GM12878 (cell line): ENCODE results near the gene UBE2E3. TPM values are rescaled to one million over a fixed set of nuclear protein-coding genes. Genes with fewer than 3 reads are reported as not detected.

Source experiments
- ATAC-seq: fragments of 200-7000 bp; cut with Tn5 transposase; 3 replicates; pipeline ENCODE4 v1.9.1; 2020; ENCODE audit warnings: mild to moderate bottlenecking, moderate library complexity
- BruUV-seq: library from RNA; stranded (reverse); fragments of 400-500 nt; replicated peaks from 2 replicates; lab custom pipeline; 2021; lab: Mats Ljungman, UMichigan
- CTCF ChIA-PET: fragments of 300-600 bp; sonication (Branson Sonifier 250); formaldehyde crosslinking; extraction: SDS; loops from one replicate; lab custom pipeline; 2021; ENCODE audit warnings: inconsistent platforms; lab: Yijun Ruan, JAX
- POLR2A ChIA-PET: fragments of 350-600 bp; formaldehyde crosslinking; extraction: SDS; loops from one replicate; lab custom pipeline; 2021; ENCODE audit warnings: inconsistent platforms; lab: Charles Lee
- RAD21 ChIA-PET: fragments of 300-600 bp; sonication (Branson Sonifier 250); formaldehyde crosslinking; loops from one replicate; lab custom pipeline; 2023; ENCODE audit warnings: antibody characterized with exemption; ENCODE audit not compliant: unreplicated experiment; lab: Charles Lee
- SMC1A ChIA-PET: fragments of 300-600 bp; sonication (Branson Sonifier 250); formaldehyde crosslinking; loops from one replicate; lab custom pipeline; 2023; ENCODE audit not compliant: unreplicated experiment, uncharacterized antibody; lab: Charles Lee
- DNase-seq: peaks from one replicate; pipeline ENCODE4 v3.0.0-alpha.2; 2011; ENCODE audit warnings: low read depth, low spot score
- FAIRE-seq: peaks from 3 replicates; lab custom pipeline; 2011; peaks lifted over from hg19 to GRCh38; lab: Jason Lieb, UNC
- H2AFZ ChIP-seq: 2 replicates; pipeline ENCODE4 v1.6.0; 2011; ENCODE audit warnings: low read depth, low read length, control low read depth; ENCODE audit not compliant: control insufficient read depth
- H3K27ac ChIP-seq: 2 replicates; pipeline ENCODE4 v1.5.1; 2011; ENCODE audit warnings: control low read depth; ENCODE audit not compliant: control insufficient read depth, insufficient read depth
- H3K27me3 ChIP-seq, 2 experiments: replicated peaks in 1 of 2; 2 replicates each; pipeline versions ENCODE4 v1.6.0 to v1.6.1; 2011; ENCODE audit warnings: low read length in 1 of 2; ENCODE audit not compliant: control insufficient read depth in 2 of 2, insufficient read depth in 2 of 2
- H3K36me3 ChIP-seq, 2 experiments: 2 replicates each; pipeline ENCODE4 v1.5.1; 2011; ENCODE audit warnings: low read length in 1 of 2; ENCODE audit not compliant: control insufficient read depth in 2 of 2, insufficient read depth in 2 of 2
- H3K4me1 ChIP-seq: 2 replicates; pipeline ENCODE4 v1.6.1; 2011; ENCODE audit warnings: mild to moderate bottlenecking, low read length, moderate library complexity, mixed read lengths; ENCODE audit not compliant: control insufficient read depth, insufficient read depth
- H3K4me2 ChIP-seq: 2 replicates; pipeline ENCODE4 v1.6.0; 2011; ENCODE audit warnings: control low read depth; ENCODE audit not compliant: control insufficient read depth, insufficient read depth
- H3K4me3 ChIP-seq: fragments of 200-600 bp; sonication (generic); 2 replicates; pipeline ENCODE4 v1.5.1; 2016
- H3K79me2 ChIP-seq: 2 replicates; pipeline ENCODE4 v1.6.0; 2011; ENCODE audit warnings: low read length; ENCODE audit not compliant: control insufficient read depth, insufficient read depth
- H3K9ac ChIP-seq: 2 replicates; pipeline ENCODE4 v1.8.0; 2011; ENCODE audit warnings: low read length, control low read depth, mixed read lengths; ENCODE audit not compliant: control insufficient read depth, insufficient read depth
- H3K9me3 ChIP-seq: replicated peaks from 3 replicates; pipeline ENCODE4 v1.5.1; 2011; ENCODE audit warnings: mild to moderate bottlenecking, low read length; ENCODE audit not compliant: control insufficient read depth, insufficient read depth
- H4K20me1 ChIP-seq: 2 replicates; pipeline ENCODE4 v1.6.0; 2011; ENCODE audit not compliant: control insufficient read depth, insufficient read depth
- ATF7 ChIP-seq: fragments of 450-650 bp; IDR thresholded peaks from 2 replicates; pipeline ENCODE4 v1.6.1; 2016; ENCODE audit warnings: low read depth, mild to moderate bottlenecking
- BACH1 ChIP-seq: fragments of 450-650 bp; IDR thresholded peaks from 2 replicates; pipeline ENCODE4 v1.6.1; 2017; ENCODE audit warnings: mild to moderate bottlenecking, borderline replicate concordance
- CBX5 ChIP-seq: sonication (generic); IDR thresholded peaks from 2 replicates; pipeline ENCODE4 v1.6.1; 2016; ENCODE audit warnings: low read depth, moderate library complexity, mild to moderate bottlenecking, inconsistent platforms
- EP300 ChIP-seq, 2 experiments: fragments of 150-350 bp in 1 of 2; IDR thresholded peaks; 2 replicates each; pipeline ENCODE4 v1.6.1; 2011 to 2012; ENCODE audit warnings: low read depth in 2 of 2, low read length in 2 of 2, borderline replicate concordance in 1 of 2, improper control_type of control experiment in 1 of 2, inconsistent platforms in 1 of 2; ENCODE audit not compliant: control insufficient read depth in 1 of 2
- LARP7 ChIP-seq: fragments of 450-650 bp; IDR thresholded peaks from 2 replicates; pipeline ENCODE4 v1.6.1; 2017; ENCODE audit warnings: mild to moderate bottlenecking
- NR2F1 ChIP-seq: fragments of 450-650 bp; conservative IDR thresholded peaks from 2 replicates; pipeline ENCODE4 v1.6.1; 2017; ENCODE audit warnings: mild to moderate bottlenecking
- POLR2A ChIP-seq: IDR thresholded peaks from 2 replicates; pipeline ENCODE4 v1.6.1; 2011; ENCODE audit warnings: low read depth, mild to moderate bottlenecking, low read length
- SPI1 ChIP-seq: IDR thresholded peaks from 2 replicates; pipeline ENCODE4 v1.6.1; 2011; ENCODE audit warnings: low read depth, mild to moderate bottlenecking, low read length, moderate library complexity, borderline replicate concordance; ENCODE audit not compliant: insufficient read depth
- STAT1 ChIP-seq: fragments of 450-650 bp; conservative IDR thresholded peaks from 2 replicates; pipeline ENCODE4 v1.6.1; 2014; ENCODE audit warnings: antibody characterized with exemption, mild to moderate bottlenecking
- ZNF207 ChIP-seq: fragments of 450-650 bp; IDR thresholded peaks from 2 replicates; pipeline ENCODE4 v1.6.1; 2014; ENCODE audit warnings: antibody characterized with exemption, mild to moderate bottlenecking, borderline replicate concordance
- WGBS: methylation state at CpG from one replicate; pipeline ENCODE4 v1.1.6; 2016; ENCODE audit warnings: low lambda C conversion rate; ENCODE audit not compliant: insufficient replicate concordance, insufficient coverage; ENCODE audit errors: missing lambda C conversion rate; 5-methylcytosine and 5-hydroxymethylcytosine counted together
- in situ Hi-C: fragments of 300-500 bp; cut with MboI; formaldehyde crosslinking; loops from 9 replicates; pipeline ENCODE4 v1.14.3; 2018; ENCODE audit warnings: mixed read lengths
- intact Hi-C: fragments of 100-400 bp; cut with micrococcal nuclease; formaldehyde crosslinking; loops from one replicate; pipeline ENCODE4 v1.14.2; 2022; ENCODE audit not compliant: unreplicated experiment
- polyA plus RNA-seq, 11 experiments: library from polyadenylated mRNA; depleted of rRNA in 4 of 11; unstranded in 6 of 11; stranded (reverse) in 5 of 11; fragments of >200 nt; fragmentation: Nextera tagmentation in 4 of 11; fragmentation: Illumina TruSeq in 1 of 11; extraction: Ambion mirVana in 4 of 11; extraction: Trizol in 1 of 11; gene quantifications; 1 replicate in 1 of 11; 2 replicates in 10 of 11; pipeline versions ENCODE4 v1.2.1 to v1.2.3, GENCODE V29; 2011 to 2016; ENCODE audit warnings: inconsistent platforms in 2 of 11, missing spikeins in 2 of 11, low read depth in 1 of 11
- total RNA-seq, 4 experiments: library from RNA; depleted of rRNA in 3 of 4; stranded (reverse); fragments of >200 nt in 3 of 4; fragmentation: Illumina TruSeq in 1 of 4; extraction: Trizol in 1 of 4; gene quantifications; 2 replicates each; pipeline versions ENCODE4 v1.2.1 to v1.2.3, GENCODE V29; 2013 to 2021
- TF ChIP-seq, protein P1 (sequence below): IDR thresholded peaks from 2 replicates; pipeline ENCODE4 v1.6.1; 2012; ENCODE audit warnings: low read depth, low read length, improper control_type of control experiment
- TF ChIP-seq, protein P2 (sequence below): fragments of 450-650 bp; IDR thresholded peaks from 2 replicates; pipeline ENCODE4 v1.6.1; 2017; ENCODE audit warnings: borderline replicate concordance
- TF ChIP-seq, protein P3 (sequence below): fragments of 450-650 bp; formaldehyde crosslinking; IDR thresholded peaks from 2 replicates; pipeline ENCODE4 v1.5.0; 2022; ENCODE audit warnings: mild to moderate bottlenecking, missing genetic modification characterization
- TF ChIP-seq, protein P4 (sequence below): fragments of 450-650 bp; IDR thresholded peaks from 2 replicates; pipeline ENCODE4 v1.6.1; 2017; ENCODE audit warnings: mild to moderate bottlenecking, low read depth, inconsistent platforms; ENCODE audit not compliant: poor library complexity, severe bottlenecking

The UBE2E3 gene
- total and polyA plus RNA-seq, 10 of the 15 experiments (the other 5 are each of a cell fraction or from before 2014, with no cell fraction given), result 14.9 to 50.0 (median 26.2) TPM

DNA sequence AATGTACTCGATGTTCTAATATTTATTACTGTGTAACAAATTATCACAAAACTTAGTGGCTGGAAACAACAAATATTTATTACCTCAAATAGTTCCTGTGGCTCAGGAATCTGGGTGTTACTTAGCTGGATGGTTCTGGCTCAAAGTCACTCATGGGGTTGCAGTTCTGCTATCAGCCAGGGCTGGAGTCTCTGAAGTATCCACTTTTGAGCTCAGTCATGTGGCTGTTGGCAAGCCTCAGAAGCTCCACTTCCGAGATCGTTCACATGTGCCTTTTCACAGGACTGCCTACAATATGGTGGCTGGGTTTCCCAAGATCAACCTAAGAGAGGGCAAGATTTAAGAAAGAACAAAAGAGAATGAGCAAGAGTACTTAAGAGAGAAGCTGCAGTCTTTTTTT lies 19.4 kb upstream of the UBE2E3 start (continued):
- TF ChIP-seq EP300 (IDR thresholded peaks at IDR 0.05; ENCODE audit: borderline replicate concordance in 1 of 2, control insufficient read depth in 1 of 2, low read depth in 2 of 2, low read length in 2 of 2), result no peak
- TF ChIP-seq, protein P1, sequence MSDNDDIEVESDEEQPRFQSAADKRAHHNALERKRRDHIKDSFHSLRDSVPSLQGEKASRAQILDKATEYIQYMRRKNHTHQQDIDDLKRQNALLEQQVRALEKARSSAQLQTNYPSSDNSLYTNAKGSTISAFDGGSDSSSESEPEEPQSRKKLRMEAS, result no peak
- no peak for TF ChIP-seq NR2F1
- TF ChIP-seq STAT1, result no peak

DNA sequence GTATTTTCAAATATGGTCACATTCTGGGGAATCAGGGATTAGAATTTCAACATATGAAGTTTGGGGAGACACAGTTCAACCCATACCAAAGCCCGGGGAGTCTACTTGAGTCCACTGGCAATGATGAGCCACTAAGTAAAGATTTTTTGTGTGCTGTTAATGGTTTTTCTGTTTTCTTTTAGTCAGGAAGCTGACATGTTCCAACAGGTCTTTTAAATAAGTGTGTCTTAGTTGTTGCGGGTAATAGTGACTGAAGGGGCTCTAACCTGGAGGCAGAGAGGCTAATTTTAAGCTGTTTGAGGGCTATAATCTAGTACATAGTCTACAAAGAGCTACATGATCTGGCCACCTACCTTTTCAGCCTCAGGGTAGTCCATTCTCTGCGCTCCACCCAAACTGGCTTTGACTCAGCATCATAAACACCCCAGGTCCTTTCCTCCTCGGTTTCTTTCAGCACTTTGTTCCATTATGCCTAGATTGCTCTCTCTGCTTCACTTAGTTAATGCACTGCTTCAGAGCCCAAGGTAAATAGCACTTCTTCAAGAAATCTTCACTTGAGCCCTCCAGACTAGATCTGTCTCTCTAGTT lies 17.6 kb upstream of the UBE2E3 start:
- no peaks in the 10 kb centered on the region for H3K79me2 ChIP-seq
- DNase-seq, result no peak
- H3K4me3 ChIP-seq, result no peak overlapping the region
- FAIRE-seq, result no peak
- H3K9ac ChIP-seq, result no peak overlapping the region
- CTCF ChIA-PET, result interaction anchor here (1.6 to 2.7 kb wide), 2 partner anchors 17 to 96 kb away, joined by 3 to 14 read pairs; partner anchors contain the start of gene UBE2E3
- peaks cover 0 to 2% of the 10 kb centered on the region in 2 experiments; a peak in 1 of 4 replicates for H3K27me3 ChIP-seq
- no peak overlapping the region for H3K4me2 ChIP-seq
- H3K9me3 ChIP-seq, result no peaks in the 10 kb centered on the region
- POLR2A ChIA-PET, result interaction anchor here (1.8 kb wide), 1 partner anchor 9 kb away, joined by 4 read pairs; no protein-coding TSS in a partner anchor
- TF ChIP-seq LARP7 (no peak), ZNF207 (no peak), ATF7 (no peak), BACH1 (no peak), SPI1 (no peak), POLR2A (no peak), CBX5 (no peak)
- TF ChIP-seq, protein P2, sequence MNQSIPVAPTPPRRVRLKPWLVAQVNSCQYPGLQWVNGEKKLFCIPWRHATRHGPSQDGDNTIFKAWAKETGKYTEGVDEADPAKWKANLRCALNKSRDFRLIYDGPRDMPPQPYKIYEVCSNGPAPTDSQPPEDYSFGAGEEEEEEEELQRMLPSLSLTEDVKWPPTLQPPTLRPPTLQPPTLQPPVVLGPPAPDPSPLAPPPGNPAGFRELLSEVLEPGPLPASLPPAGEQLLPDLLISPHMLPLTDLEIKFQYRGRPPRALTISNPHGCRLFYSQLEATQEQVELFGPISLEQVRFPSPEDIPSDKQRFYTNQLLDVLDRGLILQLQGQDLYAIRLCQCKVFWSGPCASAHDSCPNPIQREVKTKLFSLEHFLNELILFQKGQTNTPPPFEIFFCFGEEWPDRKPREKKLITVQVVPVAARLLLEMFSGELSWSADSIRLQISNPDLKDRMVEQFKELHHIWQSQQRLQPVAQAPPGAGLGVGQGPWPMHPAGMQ, result no peak
- TF ChIP-seq, protein P3, sequence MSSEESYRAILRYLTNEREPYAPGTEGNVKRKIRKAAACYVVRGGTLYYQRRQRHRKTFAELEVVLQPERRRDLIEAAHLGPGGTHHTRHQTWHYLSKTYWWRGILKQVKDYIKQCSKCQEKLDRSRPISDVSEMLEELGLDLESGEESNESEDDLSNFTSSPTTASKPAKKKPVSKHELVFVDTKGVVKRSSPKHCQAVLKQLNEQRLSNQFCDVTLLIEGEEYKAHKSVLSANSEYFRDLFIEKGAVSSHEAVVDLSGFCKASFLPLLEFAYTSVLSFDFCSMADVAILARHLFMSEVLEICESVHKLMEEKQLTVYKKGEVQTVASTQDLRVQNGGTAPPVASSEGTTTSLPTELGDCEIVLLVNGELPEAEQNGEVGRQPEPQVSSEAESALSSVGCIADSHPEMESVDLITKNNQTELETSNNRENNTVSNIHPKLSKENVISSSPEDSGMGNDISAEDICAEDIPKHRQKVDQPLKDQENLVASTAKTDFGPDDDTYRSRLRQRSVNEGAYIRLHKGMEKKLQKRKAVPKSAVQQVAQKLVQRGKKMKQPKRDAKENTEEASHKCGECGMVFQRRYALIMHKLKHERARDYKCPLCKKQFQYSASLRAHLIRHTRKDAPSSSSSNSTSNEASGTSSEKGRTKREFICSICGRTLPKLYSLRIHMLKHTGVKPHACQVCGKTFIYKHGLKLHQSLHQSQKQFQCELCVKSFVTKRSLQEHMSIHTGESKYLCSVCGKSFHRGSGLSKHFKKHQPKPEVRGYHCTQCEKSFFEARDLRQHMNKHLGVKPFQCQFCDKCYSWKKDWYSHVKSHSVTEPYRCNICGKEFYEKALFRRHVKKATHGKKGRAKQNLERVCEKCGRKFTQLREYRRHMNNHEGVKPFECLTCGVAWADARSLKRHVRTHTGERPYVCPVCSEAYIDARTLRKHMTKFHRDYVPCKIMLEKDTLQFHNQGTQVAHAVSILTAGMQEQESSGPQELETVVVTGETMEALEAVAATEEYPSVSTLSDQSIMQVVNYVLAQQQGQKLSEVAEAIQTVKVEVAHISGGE (CRISPR knock-in tag), result no peak
- TF ChIP-seq, protein P4, sequence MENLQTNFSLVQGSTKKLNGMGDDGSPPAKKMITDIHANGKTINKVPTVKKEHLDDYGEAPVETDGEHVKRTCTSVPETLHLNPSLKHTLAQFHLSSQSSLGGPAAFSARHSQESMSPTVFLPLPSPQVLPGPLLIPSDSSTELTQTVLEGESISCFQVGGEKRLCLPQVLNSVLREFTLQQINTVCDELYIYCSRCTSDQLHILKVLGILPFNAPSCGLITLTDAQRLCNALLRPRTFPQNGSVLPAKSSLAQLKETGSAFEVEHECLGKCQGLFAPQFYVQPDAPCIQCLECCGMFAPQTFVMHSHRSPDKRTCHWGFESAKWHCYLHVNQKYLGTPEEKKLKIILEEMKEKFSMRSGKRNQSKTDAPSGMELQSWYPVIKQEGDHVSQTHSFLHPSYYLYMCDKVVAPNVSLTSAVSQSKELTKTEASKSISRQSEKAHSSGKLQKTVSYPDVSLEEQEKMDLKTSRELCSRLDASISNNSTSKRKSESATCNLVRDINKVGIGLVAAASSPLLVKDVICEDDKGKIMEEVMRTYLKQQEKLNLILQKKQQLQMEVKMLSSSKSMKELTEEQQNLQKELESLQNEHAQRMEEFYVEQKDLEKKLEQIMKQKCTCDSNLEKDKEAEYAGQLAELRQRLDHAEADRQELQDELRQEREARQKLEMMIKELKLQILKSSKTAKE, result no peak
- H3K27ac ChIP-seq, result no peak overlapping the region
- H3K4me1 ChIP-seq, result no peaks in the 10 kb centered on the region
- H2AFZ ChIP-seq, result no peak overlapping the region
- intact Hi-C loops, result no loop called here
- BruUV-seq, result no TSS peak
- SMC1A ChIA-PET, result interaction anchor here (2.7 kb wide), 1 partner anchor 9 kb away, joined by 7 read pairs; no protein-coding TSS in a partner anchor
- no peaks in the 10 kb centered on the region for H4K20me1 ChIP-seq
- H3K36me3 ChIP-seq, result no peaks in the 10 kb centered on the region
- WGBS, result 42% methylated on average over 4 of the region's 4 CpGs
- ATAC-seq, result no peak; the same call in 2 of the 3 replicates
- in situ Hi-C loops, result no loop called here
- RAD21 ChIA-PET, result interaction anchor here (1.0 kb wide), 1 partner anchor 752 kb away, joined by 3 read pairs; no protein-coding TSS in a partner anchor
